ENCODE data around the gene SDK2.

- TF ChIP-seq POLR2A (IDR thresholded peaks at IDR 0.05) (no peak), CTCF (IDR thresholded peaks at IDR 0.05) (no peak)
Measured at GRCh38 chr17:73463821-73464220, 180.4 kb downstream of the SDK2 start.
